Adrenal gland (tissue), 5 donors: ENCODE measurements around the gene MMP23B.

Experiments
- CTCF ChIP-seq, 6 experiments: fragments of 450-650 bp in 4 of 6; fragments of 200-600 bp in 2 of 6; sonication (generic) in 1 of 6; IDR thresholded peaks; 1 replicate in 5 of 6; 2 replicates in 1 of 6; pipeline versions ENCODE4 v1.5.1 to v1.8.0; 2016 to 2021; ENCODE audit warnings: antibody characterized with exemption in 6 of 6, mild to moderate bottlenecking in 2 of 6, moderate library complexity in 1 of 6
- POLR2A ChIP-seq, 2 donors: fragments of 450-650 bp; IDR thresholded peaks; one replicate each; pipeline ENCODE4 v1.6.1; 2017; ENCODE audit warnings: antibody characterized with exemption in 2 of 2, mild to moderate bottlenecking in 2 of 2, moderate library complexity in 1 of 2
- donor health status: DM: no; HTN: no; CAD: no.

DNA sequence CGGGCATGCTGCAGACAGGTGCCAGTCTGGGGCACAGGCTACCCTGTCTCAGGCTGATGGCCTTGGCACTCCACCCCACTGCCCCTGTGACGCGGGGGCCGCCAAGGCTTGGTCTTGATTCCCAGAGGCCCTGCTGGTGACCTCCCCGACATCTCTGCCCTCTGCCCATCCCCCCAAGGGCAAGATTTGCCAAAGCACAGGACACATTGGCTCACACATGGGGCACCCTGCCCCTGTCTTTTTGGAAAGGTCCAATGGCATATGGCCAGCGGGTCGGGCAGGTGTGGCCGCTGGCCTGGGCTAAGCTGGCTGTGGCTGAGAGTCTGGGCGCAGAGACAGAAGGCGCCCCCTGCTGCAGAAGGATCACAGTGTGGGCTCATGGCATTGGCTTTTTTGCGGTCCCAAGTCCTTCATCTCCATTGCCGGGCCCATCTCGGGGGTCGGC is 12.0 kb upstream of the MMP23B start:
- TF ChIP-seq POLR2A (IDR thresholded peaks at IDR 0.05) (no peak), CTCF (IDR thresholded peaks at IDR 0.05) (peak in 1 of 6 experiments; percentile 19)
